Panc1 (cell line): ENCODE measurements around the gene HSPB7.
A peak's percentile ranks its signal among the peaks of the same experiment; 100 is the strongest.

Experiments used
- POLR2AphosphoS5 ChIP-seq: IDR thresholded peaks from 2 replicates; pipeline ENCODE4 v1.6.1; 2012; ENCODE audit warnings: mild to moderate bottlenecking, low read depth, low read length, moderate library complexity
- TCF7L2 ChIP-seq: IDR thresholded peaks from 2 replicates; pipeline ENCODE4 v1.6.1; 2011; ENCODE audit warnings: mild to moderate bottlenecking, low read depth, low read length, inconsistent platforms
- TF ChIP-seq, protein P1 (sequence below): fragments of 450-650 bp; IDR thresholded peaks from 2 replicates; pipeline ENCODE4 v1.5.1; 2017; ENCODE audit warnings: mild to moderate bottlenecking

DNA sequence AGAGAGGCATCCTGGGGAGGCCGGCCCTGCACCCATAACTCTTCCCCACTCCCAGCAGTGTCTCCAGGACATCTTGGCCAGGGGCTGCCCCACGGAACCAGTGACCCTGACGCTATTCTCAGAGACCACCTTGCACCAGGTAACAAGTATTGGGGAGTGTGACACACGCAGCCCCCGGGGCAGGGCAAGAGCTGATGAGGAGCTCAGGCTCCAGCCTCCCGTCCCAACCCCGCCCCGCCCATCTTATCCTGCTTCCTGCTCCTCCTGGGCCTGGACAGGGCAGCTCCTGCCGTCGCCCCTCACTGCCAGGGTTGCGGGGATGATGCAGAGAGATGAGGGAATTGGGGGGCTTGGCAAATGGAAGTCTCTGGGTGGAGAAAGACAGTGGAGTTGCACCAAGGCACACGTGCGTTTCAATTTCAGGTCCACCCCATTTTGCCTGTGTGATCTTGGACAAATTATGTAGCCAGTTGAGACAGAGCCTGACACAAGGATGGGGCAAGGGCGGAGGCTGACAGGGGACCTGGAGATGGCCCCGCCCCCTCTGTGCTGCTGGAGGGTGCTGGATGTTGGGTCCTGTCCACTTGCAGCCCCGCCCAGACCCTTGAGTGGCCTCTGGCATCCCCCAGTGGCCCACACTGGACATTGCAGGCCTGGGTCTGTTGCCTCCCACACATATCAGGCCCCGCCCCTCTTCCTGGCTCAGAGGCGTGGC lies 14.7 kb upstream of the HSPB7 start:
- TF ChIP-seq TCF7L2 (no peak), POLR2AphosphoS5 (no peak)
- TF ChIP-seq, protein P1, sequence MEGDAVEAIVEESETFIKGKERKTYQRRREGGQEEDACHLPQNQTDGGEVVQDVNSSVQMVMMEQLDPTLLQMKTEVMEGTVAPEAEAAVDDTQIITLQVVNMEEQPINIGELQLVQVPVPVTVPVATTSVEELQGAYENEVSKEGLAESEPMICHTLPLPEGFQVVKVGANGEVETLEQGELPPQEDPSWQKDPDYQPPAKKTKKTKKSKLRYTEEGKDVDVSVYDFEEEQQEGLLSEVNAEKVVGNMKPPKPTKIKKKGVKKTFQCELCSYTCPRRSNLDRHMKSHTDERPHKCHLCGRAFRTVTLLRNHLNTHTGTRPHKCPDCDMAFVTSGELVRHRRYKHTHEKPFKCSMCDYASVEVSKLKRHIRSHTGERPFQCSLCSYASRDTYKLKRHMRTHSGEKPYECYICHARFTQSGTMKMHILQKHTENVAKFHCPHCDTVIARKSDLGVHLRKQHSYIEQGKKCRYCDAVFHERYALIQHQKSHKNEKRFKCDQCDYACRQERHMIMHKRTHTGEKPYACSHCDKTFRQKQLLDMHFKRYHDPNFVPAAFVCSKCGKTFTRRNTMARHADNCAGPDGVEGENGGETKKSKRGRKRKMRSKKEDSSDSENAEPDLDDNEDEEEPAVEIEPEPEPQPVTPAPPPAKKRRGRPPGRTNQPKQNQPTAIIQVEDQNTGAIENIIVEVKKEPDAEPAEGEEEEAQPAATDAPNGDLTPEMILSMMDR = peak; percentile 98
